T-cell (primary cell): ENCODE results near the gene MAP6. TPM values are rescaled to one million over a fixed set of nuclear protein-coding genes. Genes with fewer than 3 reads are reported as not detected.

Source experiments
- ATAC-seq, 4 experiments: fragments of 200-7000 bp in 3 of 4; fragments of 150-1000 bp in 1 of 4; cut with Tn5 transposase; replicated peaks in 1 of 4; 1 replicate in 3 of 4; 2 replicates in 1 of 4; pipeline ENCODE4 v1.10.0; 2021; ENCODE audit warnings: moderate library complexity in 3 of 4, mild to moderate bottlenecking in 2 of 4, moderate number of reproducible peaks in 1 of 4
- CTCF ChIA-PET, 2 donors: fragments of 300-600 bp; sonication (Branson Sonifier 250); formaldehyde crosslinking; loops; one replicate each; lab custom pipeline; 2022; ENCODE audit warnings: antibody characterized with exemption in 2 of 2; lab: Charles Lee
- POLR2A ChIA-PET, 2 donors: fragments of 300-600 bp; sonication (Branson Sonifier 250); formaldehyde crosslinking; loops; one replicate each; lab custom pipeline; 2022; ENCODE audit warnings: antibody characterized with exemption in 2 of 2; lab: Charles Lee
- DNase-seq, 35 experiments: peaks; one replicate each; pipeline versions ENCODE4 v3.0.0 to v3.0.0-alpha.2; 2013 to 2023
- H3K27ac ChIP-seq: one replicate; pipeline ENCODE4 v1.5.1; 2013; ENCODE audit warnings: low read length
- H3K27me3 ChIP-seq, 2 experiments: replicated peaks in 1 of 2; 1 replicate in 1 of 2; 2 replicates in 1 of 2; pipeline versions ENCODE4 v1.6.1 to v1.7.0; 2013; ENCODE audit warnings: low read length in 1 of 2, mixed read lengths in 1 of 2; ENCODE audit not compliant: control insufficient read depth in 2 of 2, insufficient read depth in 2 of 2; ENCODE audit errors: extremely low read depth in 1 of 2
- H3K36me3 ChIP-seq, 2 donors: 1 replicate in 1 of 2; 2 replicates in 1 of 2; pipeline versions ENCODE4 v1.6.1 to v1.7.0; 2013; ENCODE audit warnings: low read length in 1 of 2; ENCODE audit not compliant: control insufficient read depth in 2 of 2, insufficient read depth in 1 of 2; ENCODE audit errors: extremely low read depth in 1 of 2
- H3K4me1 ChIP-seq, 2 experiments: 1 replicate in 1 of 2; 2 replicates in 1 of 2; pipeline versions ENCODE4 v1.6.1 to v1.7.0; 2013; ENCODE audit warnings: low read length in 2 of 2, mixed read lengths in 1 of 2; ENCODE audit not compliant: insufficient read depth in 2 of 2, control insufficient read depth in 1 of 2; ENCODE audit errors: extremely low read depth in 1 of 2
- H3K4me3 ChIP-seq, 2 donors: 1 replicate in 1 of 2; 2 replicates in 1 of 2; pipeline versions ENCODE4 v1.5.1 to v1.7.0; 2013; ENCODE audit warnings: mild to moderate bottlenecking in 2 of 2, low read length in 1 of 2, moderate library complexity in 1 of 2; ENCODE audit not compliant: control insufficient read depth in 1 of 2; ENCODE audit errors: extremely low read depth in 1 of 2
- H3K9me3 ChIP-seq: 2 replicates; pipeline ENCODE4 v1.7.0; 2013
- H3K27ac Mint-ChIP-seq, 2 donors: one replicate each; pipeline ENCODE4 v1.8.0; 2020 to 2021; ENCODE audit warnings: mild to moderate bottlenecking in 2 of 2, mixed read lengths in 2 of 2
- H3K27me3 Mint-ChIP-seq, 2 donors: one replicate each; pipeline ENCODE4 v1.8.0; 2021 to 2022; ENCODE audit warnings: mixed read lengths in 2 of 2
- H3K36me3 Mint-ChIP-seq: one replicate; pipeline ENCODE4 v1.8.0; 2021; ENCODE audit warnings: mixed read lengths
- H3K4me1 Mint-ChIP-seq, 3 donors: one replicate each; pipeline ENCODE4 v1.8.0; 2020 to 2022; ENCODE audit warnings: mixed read lengths in 3 of 3, mild to moderate bottlenecking in 1 of 3
- H3K4me3 Mint-ChIP-seq, 3 donors: one replicate each; pipeline ENCODE4 v1.8.0; 2020 to 2022; ENCODE audit warnings: mild to moderate bottlenecking in 3 of 3, mixed read lengths in 3 of 3, moderate library complexity in 3 of 3
- H3K9me3 Mint-ChIP-seq, 3 donors: one replicate each; pipeline ENCODE4 v1.8.0; 2020 to 2022; ENCODE audit warnings: mixed read lengths in 3 of 3
- WGBS: methylation state at CpG from one replicate; pipeline ENCODE4 v1.1.5; 2013; ENCODE audit warnings: missing lambda C conversion rate; ENCODE audit not compliant: insufficient coverage; 5-methylcytosine and 5-hydroxymethylcytosine counted together
- total RNA-seq, 35 experiments: library from RNA in 6 of 35; stranded (reverse) in 6 of 35; fragments of 120-200 nt in 1 of 35; gene quantifications; one replicate each; pipeline versions ENCODE4 v1.2.1 to v1.2.4 and lab custom pipeline; 2013 to 2026

The MAP6 gene
- total RNA-seq, 5 donors from 2014 or later (not counting 1 experiment from before 2014, with no cell fraction given), result 0.19 to 0.35 (median 0.30) TPM; not detected in 2

DNA sequence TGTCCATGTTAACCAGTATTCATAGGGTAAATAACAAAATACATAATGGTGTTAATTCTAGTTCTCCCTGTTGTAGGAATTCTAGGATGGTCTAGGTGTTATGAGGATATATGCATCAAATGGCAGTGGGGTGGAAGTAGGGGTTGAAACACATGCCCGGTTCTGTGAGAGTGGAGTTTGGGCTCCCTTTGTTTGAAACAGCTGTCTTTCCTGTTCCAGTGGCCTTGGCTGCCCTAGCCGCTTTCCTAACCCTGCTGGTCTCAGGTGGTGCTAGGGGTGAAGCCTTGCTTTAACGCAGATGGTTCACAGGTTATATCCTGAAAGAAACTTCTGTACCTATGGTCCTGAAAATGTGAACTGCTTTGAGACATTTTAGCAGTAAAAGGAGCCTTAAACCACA lies 68.5 kb downstream of the MAP6 start:
- H3K4me3 ChIP-seq, result no peak overlapping the region
- Mint-ChIP-seq H3K4me1 (no peaks in the 10 kb centered on the region), H3K27ac (no peak overlapping the region), H3K36me3 (no peaks in the 10 kb centered on the region), H3K27me3 (peaks cover 6 to 23% of the 10 kb centered on the region in 2 donors), H3K9me3 (no peaks in the 10 kb centered on the region), H3K4me3 (no peak overlapping the region)
- DNase-seq (no peak), ATAC-seq (no peak)
- ChIA-PET POLR2A (no interaction called here), CTCF (no interaction called here)
- 100% methylated on average over 1 of the region's 3 CpGs for WGBS
- no peaks in the 10 kb centered on the region for H3K4me1 ChIP-seq
- H3K27me3 ChIP-seq, result peaks cover 0 to 23% of the 10 kb centered on the region in 2 experiments
- H3K27ac ChIP-seq, result no peak overlapping the region
- H3K9me3 ChIP-seq, result no peaks in the 10 kb centered on the region
- H3K36me3 ChIP-seq, result no peaks in the 10 kb centered on the region

DNA sequence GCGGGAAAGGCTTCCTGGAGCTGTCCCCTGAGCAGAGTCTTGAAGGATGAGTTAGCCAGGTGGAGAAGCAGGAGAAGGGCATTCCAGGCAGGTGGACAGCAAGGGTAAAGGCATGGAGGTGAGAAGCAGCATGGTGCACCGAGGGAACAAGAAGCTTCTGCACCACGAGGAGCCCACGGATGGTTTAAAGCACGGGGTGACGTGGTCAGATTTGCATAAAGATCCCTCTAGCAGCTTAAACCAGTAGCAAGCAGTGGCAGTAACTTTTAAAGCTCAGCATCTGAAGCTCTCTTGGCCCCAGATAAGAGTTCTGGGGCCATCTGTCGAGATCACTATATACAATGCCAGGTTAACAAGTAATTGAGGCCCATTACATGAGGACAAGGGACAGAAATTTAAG lies 69.9 kb downstream of the MAP6 start:
- no peak for ATAC-seq
- Mint-ChIP-seq H3K9me3 (no peaks in the 10 kb centered on the region), H3K36me3 (no peaks in the 10 kb centered on the region), H3K27me3 (peaks cover 6 to 12% of the 10 kb centered on the region in 2 donors), H3K4me3 (no peak overlapping the region), H3K4me1 (no peaks in the 10 kb centered on the region), H3K27ac (no peak overlapping the region)
- Histone ChIP-seq H3K27me3 (peaks cover 0 to 17% of the 10 kb centered on the region in 2 experiments), H3K4me1 (no peaks in the 10 kb centered on the region), H3K27ac (no peak overlapping the region), H3K9me3 (no peaks in the 10 kb centered on the region), H3K4me3 (no peak overlapping the region), H3K36me3 (no peaks in the 10 kb centered on the region)
- POLR2A ChIA-PET, result no interaction called here
- 51% methylated on average over 7 of the region's 7 CpGs for WGBS
- no peak for DNase-seq
- CTCF ChIA-PET, result no interaction called here

DNA sequence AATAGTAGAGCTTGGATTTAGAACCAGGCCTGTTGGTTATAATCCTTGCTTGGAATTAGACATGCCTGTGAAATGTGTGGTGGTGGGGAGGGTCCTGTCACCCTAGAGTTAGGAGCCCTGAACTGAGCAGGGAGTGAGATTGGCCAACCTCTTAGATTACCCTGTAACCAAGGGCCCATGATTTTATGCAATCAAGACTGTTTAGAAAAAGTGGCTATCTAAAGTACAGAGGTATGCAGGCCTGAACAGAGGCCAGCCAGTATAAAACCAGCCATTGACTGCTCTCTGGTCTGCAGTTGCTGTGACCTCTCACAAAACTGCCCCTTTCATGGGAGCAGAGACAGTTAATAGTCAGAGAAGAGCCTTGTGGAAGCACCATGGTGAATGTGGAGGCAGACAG lies 70.6 kb downstream of the MAP6 start:
- no peak for ATAC-seq

DNA sequence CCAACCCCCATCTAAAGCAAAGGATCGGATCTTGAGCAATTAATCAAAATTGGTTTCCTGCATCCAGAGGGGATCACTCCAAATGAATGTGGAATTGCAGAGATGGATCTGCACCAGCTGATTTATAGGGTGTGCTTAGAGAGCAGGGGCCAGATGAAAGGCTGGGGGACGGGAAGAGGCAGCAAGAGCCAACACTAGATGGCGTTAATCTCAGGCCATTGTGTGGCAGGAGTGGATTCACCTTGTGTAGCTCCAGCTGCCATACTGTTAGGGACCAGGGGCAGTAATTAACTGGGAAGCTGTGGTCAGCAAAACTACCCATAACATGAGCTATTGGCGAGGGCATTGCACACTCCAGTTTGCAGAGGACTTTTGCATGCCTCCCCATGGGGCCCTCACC lies 71.2 kb downstream of the MAP6 start:
- Mint-ChIP-seq H3K36me3 (no peaks in the 10 kb centered on the region), H3K4me1 (peaks cover 4 to 6% (median 6%) of the 10 kb centered on the region in 3 donors), H3K27me3 (peaks cover 5 to 9% of the 10 kb centered on the region in 2 donors), H3K9me3 (no peaks in the 10 kb centered on the region), H3K27ac (no peak overlapping the region), H3K4me3 (no peak overlapping the region)
- Histone ChIP-seq H3K4me1 (peaks cover 0 to 3% of the 10 kb centered on the region in 2 experiments), H3K27ac (no peak overlapping the region), H3K36me3 (no peaks in the 10 kb centered on the region), H3K9me3 (no peaks in the 10 kb centered on the region), H3K4me3 (no peak overlapping the region), H3K27me3 (peaks cover 0 to 12% of the 10 kb centered on the region in 2 experiments)
- WGBS, result 79% methylated on average over 3 of the region's 4 CpGs
- CTCF ChIA-PET, result interaction anchor here in 1 of 2 donors (0.6 kb wide), 1 partner anchor 172 kb away, joined by 5 read pairs; no protein-coding TSS in a partner anchor
- POLR2A ChIA-PET, result no interaction called here
- ATAC-seq (no peak), DNase-seq (no peak)

More for the DNA sequence above, 70.6 kb downstream of the MAP6 start:
- Mint-ChIP-seq H3K27ac (no peak overlapping the region), H3K4me1 (peaks cover 0 to under 1% (median 0%) of the 10 kb centered on the region in 3 donors), H3K9me3 (no peaks in the 10 kb centered on the region), H3K4me3 (no peak overlapping the region), H3K27me3 (peaks cover 6 to 12% of the 10 kb centered on the region in 2 donors), H3K36me3 (no peaks in the 10 kb centered on the region)
- ChIA-PET CTCF (interaction anchor here in 1 of 2 donors (0.6 kb wide), 1 partner anchor 173 kb away, joined by 5 read pairs; no protein-coding TSS in a partner anchor), POLR2A (no interaction called here)
- DNase-seq, result no peak
- Histone ChIP-seq H3K36me3 (no peaks in the 10 kb centered on the region), H3K9me3 (no peaks in the 10 kb centered on the region), H3K27me3 (peaks cover 0 to 15% of the 10 kb centered on the region in 2 experiments), H3K27ac (no peak overlapping the region), H3K4me1 (no peaks in the 10 kb centered on the region), H3K4me3 (no peak overlapping the region)

DNA sequence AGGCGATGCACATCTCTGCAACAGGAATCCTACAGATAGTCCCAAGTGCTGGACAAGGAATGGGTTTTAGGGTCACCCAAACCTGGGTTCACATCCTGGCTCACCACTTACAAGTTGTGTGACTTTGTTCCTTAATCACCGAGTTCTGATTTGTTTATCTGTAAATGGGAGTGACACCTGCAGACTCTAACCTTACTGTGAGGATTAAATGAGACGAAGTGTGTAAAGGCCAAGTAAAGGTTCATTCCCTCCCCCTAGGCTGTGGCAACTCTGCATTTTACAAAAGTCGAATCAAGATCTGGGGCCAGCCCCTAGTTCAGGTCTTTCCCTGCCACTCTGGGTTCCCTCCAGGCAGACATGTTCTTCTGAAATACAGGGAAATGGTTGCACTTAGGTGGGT lies 71.9 kb downstream of the MAP6 start:
- H3K4me3 ChIP-seq, result no peak overlapping the region
- Mint-ChIP-seq H3K4me1 (peaks cover 10 to 14% (median 13%) of the 10 kb centered on the region in 3 donors), H3K4me3 (no peak overlapping the region), H3K27me3 (peaks cover 5 to 9% of the 10 kb centered on the region in 2 donors), H3K9me3 (no peaks in the 10 kb centered on the region), H3K36me3 (no peaks in the 10 kb centered on the region), H3K27ac (no peak overlapping the region)
- H3K27me3 ChIP-seq, result peaks cover 0 to 9% of the 10 kb centered on the region in 2 experiments
- ChIA-PET POLR2A (no interaction called here), CTCF (no interaction called here)
- ATAC-seq, result no peak
- H3K27ac ChIP-seq, result no peak overlapping the region
- no peaks in the 10 kb centered on the region for H3K36me3 ChIP-seq
- no peaks in the 10 kb centered on the region for H3K9me3 ChIP-seq
- 63% methylated on average over 1 of the region's 4 CpGs for WGBS
- DNase-seq, result no peak
- peaks cover 0 to 10% of the 10 kb centered on the region in 2 experiments for H3K4me1 ChIP-seq

DNA sequence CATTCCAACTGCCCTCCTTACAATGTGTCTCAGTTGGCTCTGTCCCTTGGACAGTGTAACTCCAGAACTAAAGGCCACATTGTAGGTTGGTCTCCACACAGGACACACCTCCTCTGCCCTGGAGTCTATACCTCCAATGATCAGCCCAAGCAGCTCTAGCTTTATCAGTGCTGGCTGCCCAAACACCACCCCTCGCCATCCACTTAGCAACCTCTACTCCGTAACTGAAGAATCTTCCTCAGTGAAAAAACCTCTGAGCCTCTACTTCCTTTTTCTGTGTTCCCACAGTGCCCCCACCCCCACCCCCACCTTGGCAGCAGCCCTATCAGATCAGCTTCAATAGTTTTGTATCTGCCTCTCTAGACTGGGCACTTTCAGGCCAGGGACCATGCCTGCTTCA lies 73.4 kb downstream of the MAP6 start:
- Histone ChIP-seq H3K9me3 (no peaks in the 10 kb centered on the region), H3K36me3 (no peaks in the 10 kb centered on the region), H3K4me3 (no peak overlapping the region), H3K27ac (no peak overlapping the region), H3K27me3 (peaks cover 0 to 5% of the 10 kb centered on the region in 2 experiments), H3K4me1 (peaks cover 0 to 11% of the 10 kb centered on the region in 2 experiments)
- H3K9me3 Mint-ChIP-seq, result no peaks in the 10 kb centered on the region
- peaks cover 10 to 15% (median 14%) of the 10 kb centered on the region in 3 donors for H3K4me1 Mint-ChIP-seq
- DNase-seq, result no peak
- H3K4me3 Mint-ChIP-seq, result no peak overlapping the region
- no peaks in the 10 kb centered on the region for H3K36me3 Mint-ChIP-seq
- ATAC-seq, result no peak
- WGBS, result 50% methylated on average over 2 of the region's 2 CpGs
- H3K27me3 Mint-ChIP-seq, result peaks cover 5 to 9% of the 10 kb centered on the region in 2 donors
- POLR2A ChIA-PET, result no interaction called here
- no peak overlapping the region for H3K27ac Mint-ChIP-seq
- CTCF ChIA-PET, result interaction anchor here in 1 of 2 donors (0.7 kb wide), 1 partner anchor 373 kb away, joined by 3 read pairs; no protein-coding TSS in a partner anchor
